T1000 (cell line): ENCODE measurements around the gene ZNF839.
A peak's percentile ranks its signal among the peaks of the same experiment; 100 is the strongest.
"Not testable (repeated sequence)": the region's sequence is repeated elsewhere in the genome, so short reads cannot be mapped to it uniquely, and the experiment has no call there.

Experiments
- DNase-seq: peaks from one replicate; lab custom pipeline; 2025; ENCODE audit warnings: mixed read lengths; lab: John Stamatoyannopoulos, UW

ZNF839 gene

GRCh38 chr14:102314242-102315011, 5.1 kb upstream of the ZNF839 start:
- DNase-seq, result peak; percentile 71

GRCh38 chr14:102315121-102315520, 4.4 kb upstream of the ZNF839 start:
- DNase-seq, result no peak

- no peak for DNase-seq
Observed at GRCh38 chr14:102316338-102316742, 3.2 kb upstream of the ZNF839 start.

GRCh38 chr14:102316743-102317563, 2.6 kb upstream of the ZNF839 start:
- peak; percentile 89 for DNase-seq

GRCh38 chr14:102317564-102318248, 1.8 kb upstream of the ZNF839 start:
- DNase-seq, result no peak

GRCh38 chr14:102318781-102319276, 717 bp upstream of the ZNF839 start:
- DNase-seq, result no peak

GRCh38 chr14:102320033-102320660, 601 bp downstream of the ZNF839 start:
- DNase-seq, result peak; percentile 35

GRCh38 chr14:102320671-102321455, 1.3 kb downstream of the ZNF839 start:
- DNase-seq, result no peak

- no peak for DNase-seq
Observed at GRCh38 chr14:102321456-102322422, 2.2 kb downstream of the ZNF839 start.

GRCh38 chr14:102323102-102323501, 3.6 kb downstream of the ZNF839 start:
- peak; percentile 61 for DNase-seq

GRCh38 chr14:102325791-102326345, 6.3 kb downstream of the ZNF839 start:
- no peak for DNase-seq

GRCh38 chr14:102326583-102326982, 7.0 kb downstream of the ZNF839 start:
- DNase-seq, result no peak

- DNase-seq, result not testable (repeated sequence)
Observed at GRCh38 chr14:102329381-102329780, 9.8 kb downstream of the ZNF839 start.

- no peak for DNase-seq
Observed at GRCh38 chr14:102330806-102331205, 11.3 kb downstream of the ZNF839 start.

- DNase-seq, result no peak
Observed at GRCh38 chr14:102333390-102333789, 13.8 kb downstream of the ZNF839 start.

- no peak for DNase-seq
Observed at GRCh38 chr14:102333795-102334705, 14.5 kb downstream of the ZNF839 start.

- no peak for DNase-seq
Observed at GRCh38 chr14:102335163-102335562, 15.6 kb downstream of the ZNF839 start.

- no peak for DNase-seq
Observed at GRCh38 chr14:102338724-102339123, 19.2 kb downstream of the ZNF839 start.
